Stimulated activated CD8-positive, alpha-beta memory T cell treated with anti-CD3 and anti-CD28 coated beads, Interleukin-7, amount 100 ng/mL, for 48 hours (primary cell): ENCODE measurements around the gene IGFL1.
A peak's percentile ranks its signal among the peaks of the same experiment; 100 is the strongest.
"Not testable (repeated sequence)": the region's sequence is repeated elsewhere in the genome, so short reads cannot be mapped to it uniquely, and the experiment has no call there.

Experiments used
- DNase-seq, 2 donors: peaks; one replicate each; pipeline ENCODE4 v3.0.0-alpha.2; 2020; ENCODE audit warnings: low read depth in 1 of 2; ENCODE audit errors: extremely low read depth in 1 of 2

IGFL1 gene

GRCh38 chr19:46221981-46222610 is 7.4 kb upstream of the IGFL1 start:
- no peak for DNase-seq

- not testable (repeated sequence) for DNase-seq
These were observed 5.8 kb upstream of the IGFL1 start for GRCh38 chr19:46223787-46224186.

DNA sequence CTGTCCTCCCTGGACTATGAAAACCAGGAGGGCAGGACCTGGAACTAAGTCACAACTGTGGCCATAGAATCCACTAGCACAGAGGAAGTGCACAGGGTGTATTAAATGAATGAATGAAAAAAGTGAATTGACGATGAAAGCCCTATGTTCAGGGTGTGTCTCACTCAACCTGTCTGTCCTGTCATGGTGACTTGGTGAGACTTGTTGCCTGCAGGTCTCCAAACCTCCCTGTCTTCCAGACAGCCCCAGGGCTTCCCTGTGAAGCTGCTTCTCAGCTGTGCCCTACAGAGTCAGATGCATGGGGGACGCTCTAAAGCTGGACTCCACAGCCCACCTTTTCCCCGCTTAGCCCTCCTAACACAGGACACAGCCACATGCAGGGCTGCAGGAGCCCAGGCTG is 4.8 kb upstream of the IGFL1 start:
- no peak for DNase-seq

GRCh38 chr19:46225558-46226004 is 4.0 kb upstream of the IGFL1 start:
- DNase-seq = no peak

DNA sequence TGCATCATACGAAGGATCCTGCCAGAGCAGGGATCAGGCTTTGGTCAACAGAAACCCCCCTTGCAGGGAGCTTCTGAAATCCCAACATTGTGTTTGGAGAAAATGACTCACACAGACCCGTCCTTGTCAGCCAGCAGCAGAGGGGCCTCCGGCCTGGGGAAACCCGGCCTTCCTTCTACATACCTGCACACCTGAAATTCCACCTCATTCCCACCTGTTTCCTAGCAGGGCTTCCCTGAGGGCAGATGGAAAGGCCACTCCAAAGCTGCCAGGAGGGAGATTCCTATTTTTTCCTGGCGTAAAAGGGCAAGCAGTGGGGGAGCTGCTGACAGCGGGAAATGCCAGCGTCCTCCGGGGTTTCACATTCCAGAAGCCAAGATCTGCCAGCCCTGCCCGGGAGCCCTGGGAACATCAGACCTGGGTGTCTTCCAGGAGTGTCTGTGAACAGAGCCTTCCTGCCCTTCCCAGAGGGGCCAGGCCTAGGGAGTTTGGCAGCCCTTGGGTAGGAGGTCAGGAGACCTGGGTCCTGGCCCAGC is 3.0 kb upstream of the IGFL1 start:
- DNase-seq = no peak

GRCh38 chr19:46232029-46232428 is 2.5 kb downstream of the IGFL1 start:
- DNase-seq = no peak

DNA sequence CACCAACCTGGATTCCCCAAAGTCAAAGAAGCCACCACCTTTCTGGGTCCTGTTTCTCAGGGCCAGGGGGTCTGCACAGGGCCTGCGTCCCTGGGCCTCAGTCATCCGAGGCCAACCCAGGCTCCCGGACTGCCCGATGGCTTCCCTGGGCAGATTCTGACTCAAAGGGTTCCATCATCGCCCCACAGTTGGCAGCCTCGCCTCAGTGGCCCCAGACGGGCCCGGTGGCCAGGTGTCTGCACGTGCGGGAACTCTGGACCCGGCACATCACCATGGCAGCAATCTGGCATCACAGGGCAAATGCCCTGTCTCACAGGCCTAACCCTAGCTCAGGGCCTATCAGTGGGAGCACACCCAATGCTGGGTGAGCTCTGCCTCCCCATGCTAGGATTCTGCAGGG is 2.9 kb downstream of the IGFL1 start:
- DNase-seq = no peak

DNA sequence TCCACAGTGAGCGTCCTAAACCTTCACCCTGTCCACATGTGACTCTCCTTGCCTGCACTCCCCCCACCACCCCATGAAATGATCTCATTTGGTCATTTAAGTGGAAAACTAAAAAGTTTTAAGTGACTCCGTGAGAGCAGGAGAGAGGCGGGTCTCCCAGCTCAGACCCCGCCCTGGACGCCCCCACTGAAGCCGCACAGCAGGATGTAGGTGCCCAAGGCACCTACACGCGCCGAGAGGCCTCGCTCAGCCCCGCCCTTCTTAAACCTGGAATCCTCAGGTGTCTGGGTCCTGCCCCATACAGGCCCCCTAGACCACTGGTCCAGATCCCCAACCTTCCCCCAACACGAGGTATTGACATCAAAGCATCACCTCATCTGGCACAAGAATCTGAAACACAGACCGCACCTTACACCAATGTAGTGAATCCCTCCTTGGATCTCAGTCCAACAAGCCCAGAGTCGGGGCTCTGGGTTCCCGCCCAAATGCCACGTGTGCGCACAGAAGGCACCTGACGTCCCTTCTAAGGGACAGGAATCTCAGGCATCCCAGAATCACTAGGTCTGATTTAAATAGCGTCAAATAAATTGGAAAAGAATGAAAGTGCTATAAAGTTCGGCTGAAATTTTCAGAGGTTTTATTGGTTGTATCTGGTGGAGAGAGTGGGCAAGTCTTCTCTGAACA is 3.5 kb downstream of the IGFL1 start:
- no peak for DNase-seq

DNA sequence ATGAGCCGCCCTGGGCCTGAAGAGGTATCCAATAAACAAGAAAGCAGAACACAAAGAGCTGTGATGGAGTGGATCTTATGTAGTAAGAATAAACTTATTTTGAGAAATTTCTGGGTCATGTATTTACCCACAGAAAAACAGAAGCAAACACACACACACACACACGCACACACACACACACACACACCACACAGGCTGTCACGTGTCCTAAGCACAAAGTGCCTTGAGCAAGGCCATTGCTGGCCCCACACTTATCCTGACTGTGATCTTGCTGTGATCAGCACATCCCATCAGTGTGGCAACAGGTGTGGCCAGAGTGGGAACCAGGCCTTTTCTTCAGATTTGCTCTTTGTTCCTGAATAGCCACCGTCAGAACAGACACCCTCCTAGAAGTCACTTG is 4.3 kb downstream of the IGFL1 start:
- DNase-seq = not testable (repeated sequence)

DNA sequence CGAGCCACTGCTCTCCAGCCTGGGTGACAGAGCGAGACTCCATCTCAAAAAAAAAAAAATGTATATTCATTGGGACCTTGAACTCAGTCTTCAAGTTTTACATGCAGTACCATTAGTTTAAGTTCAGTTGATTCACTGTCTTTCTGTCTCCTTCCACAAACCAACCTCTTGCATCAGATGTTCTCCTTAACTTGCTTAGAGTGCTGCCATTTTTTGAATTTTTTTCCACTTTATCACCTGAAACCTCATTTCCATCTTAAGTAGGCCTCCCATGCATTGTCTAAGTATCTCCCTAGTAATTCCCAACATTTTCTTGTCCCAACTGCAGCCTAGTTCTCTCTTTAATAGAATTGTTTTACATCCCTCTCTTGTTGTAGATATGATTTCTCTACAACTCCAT is 8.6 kb downstream of the IGFL1 start:
- DNase-seq = not testable (repeated sequence)

DNA sequence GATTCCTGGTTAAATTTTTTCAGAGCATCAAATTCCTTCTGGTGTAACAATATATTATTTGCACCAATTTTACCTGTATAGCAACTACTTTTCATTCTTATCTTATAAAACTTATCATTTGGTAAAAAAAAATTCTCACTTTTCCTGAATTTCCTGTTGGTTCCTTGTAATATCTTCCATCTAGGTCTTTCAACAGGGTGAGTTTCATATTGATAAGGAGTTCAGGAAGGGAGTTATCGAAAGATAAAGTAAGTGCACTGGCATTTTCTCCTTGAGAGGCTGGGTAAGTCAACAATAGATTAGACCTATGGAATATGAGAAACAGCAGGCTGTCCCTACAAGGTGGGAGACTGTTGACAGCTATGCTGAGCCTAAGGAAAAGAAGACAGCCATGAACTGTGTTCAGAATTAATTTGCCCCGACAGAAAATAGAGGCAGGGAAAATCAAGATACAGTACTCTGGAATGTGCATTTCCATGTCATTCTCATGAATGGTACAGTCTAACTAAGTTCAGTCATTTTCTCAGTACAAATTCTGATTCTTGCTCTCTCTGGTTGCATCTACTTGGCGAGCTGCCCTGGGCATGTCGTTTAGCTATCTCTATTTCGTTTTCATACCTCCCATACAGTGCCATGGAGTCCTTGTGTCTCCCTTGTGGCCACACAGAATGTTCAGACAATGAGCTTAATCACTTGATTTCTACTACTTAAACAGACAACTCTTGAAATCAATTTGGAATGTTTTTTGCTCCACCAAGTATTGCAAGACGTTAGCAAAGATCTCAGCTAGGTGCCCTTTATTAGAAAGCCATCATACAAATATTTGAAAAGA is 9.9 kb downstream of the IGFL1 start:
- DNase-seq = no peak

DNA sequence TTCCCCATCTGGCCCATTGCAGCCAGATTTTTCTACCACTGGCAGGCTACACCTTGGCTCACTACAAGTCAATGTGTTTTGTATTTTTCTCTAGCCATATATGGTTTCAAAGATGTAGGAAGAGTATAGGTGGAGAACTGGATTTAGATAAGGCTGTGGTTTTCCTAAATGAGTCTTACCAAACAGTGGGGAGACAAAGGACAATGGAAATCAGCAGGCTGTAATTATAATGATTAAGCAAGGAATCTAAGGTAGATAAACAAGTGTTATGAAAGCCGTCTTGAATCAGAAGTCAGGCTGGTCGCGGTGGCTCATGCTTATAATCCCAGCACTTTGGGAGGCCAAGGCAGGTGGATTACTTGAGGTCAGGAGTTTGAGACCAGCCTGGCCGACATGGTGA is 11.2 kb downstream of the IGFL1 start:
- no peak for DNase-seq

- DNase-seq = no peak
These were observed 12.1 kb downstream of the IGFL1 start for GRCh38 chr19:46241626-46242025.

GRCh38 chr19:46243081-46243654 is 13.6 kb downstream of the IGFL1 start:
- DNase-seq = not testable (repeated sequence)

- DNase-seq = no peak
These were observed 20.7 kb downstream of the IGFL1 start for GRCh38 chr19:46250076-46250735.

- DNase-seq = no peak
These were observed 21.9 kb downstream of the IGFL1 start for GRCh38 chr19:46251416-46251815.

GRCh38 chr19:46254776-46255175 is 25.2 kb downstream of the IGFL1 start:
- no peak for DNase-seq

- DNase-seq = no peak
These were observed 27.3 kb downstream of the IGFL1 start for GRCh38 chr19:46256855-46257254.

DNA sequence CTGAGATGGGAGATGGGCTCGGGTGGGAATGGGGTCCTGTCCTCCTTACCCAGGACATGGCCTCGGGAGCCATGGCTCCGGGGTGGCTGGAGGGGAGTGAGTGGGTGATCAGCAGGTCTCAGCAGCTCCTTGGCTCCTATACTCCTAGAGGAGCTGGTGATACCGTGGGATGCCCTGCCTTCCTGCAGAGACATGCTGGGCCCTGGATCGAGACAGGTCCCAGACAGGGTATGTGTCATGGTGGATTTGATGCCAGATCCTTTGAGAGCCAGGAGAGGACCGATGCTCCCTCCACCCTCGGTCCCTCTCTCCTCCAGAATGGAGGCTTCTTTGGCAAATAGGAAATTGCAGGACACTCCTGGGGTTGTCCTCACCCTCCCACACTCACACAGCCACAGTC is 32.0 kb downstream of the IGFL1 start:
- not testable (repeated sequence) for DNase-seq

DNA sequence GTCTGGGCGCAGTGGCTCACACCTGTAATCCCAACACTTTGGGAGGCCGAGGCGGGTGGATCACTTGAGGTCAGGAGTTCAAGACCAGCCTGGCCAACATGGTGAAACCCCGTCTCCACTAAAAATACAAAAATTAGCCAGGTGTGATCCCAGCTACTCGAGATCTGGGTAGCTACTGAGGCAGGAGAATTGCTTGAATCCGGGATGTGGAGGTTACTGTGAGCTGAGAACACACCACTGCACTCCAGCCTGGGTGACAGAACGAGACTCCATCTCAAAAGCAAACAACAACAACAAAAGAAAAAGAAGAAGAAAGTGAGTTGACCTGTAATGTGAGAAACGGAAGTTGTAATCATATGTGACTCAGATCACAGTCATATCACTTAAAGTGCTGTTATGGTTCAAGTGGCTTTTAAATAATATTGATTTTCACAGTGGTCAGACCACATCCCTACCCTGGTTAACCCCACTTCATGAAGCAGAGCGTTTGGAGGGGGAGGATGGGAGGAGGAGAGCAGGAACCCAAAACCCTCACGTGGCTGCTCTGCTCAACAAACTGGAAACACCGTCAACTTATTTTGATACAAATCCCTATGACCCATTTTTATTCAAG is 33.2 kb downstream of the IGFL1 start:
- DNase-seq = peak; percentile 35 to 60
